HG03039 (cell line): ENCODE measurements around the gene PRPF39.
"Not testable (repeated sequence)": the region's sequence is repeated elsewhere in the genome, so short reads cannot be mapped to it uniquely, and the experiment has no call there.

Experiments used
- ATAC-seq: cut with Tn5 transposase; IDR thresholded peaks from one replicate; pipeline ENCODE4 v1.9.1; 2021; ENCODE audit warnings: mild to moderate bottlenecking, moderate library complexity; ENCODE audit not compliant: unreplicated experiment

Gene PRPF39

GRCh38 chr14:45083976-45084722 is at the start of gene PRPF39:
Gene PRPF39, plus strand, starts transcription at chr14:45084116. Its CDS starts 11,124 bp downstream, at chr14:45095240.
- peak; percentile 90 for ATAC-seq

- ATAC-seq = no peak
These were observed 49.2 kb upstream of the PRPF39 start for GRCh38 chr14:45034730-45035129.

DNA sequence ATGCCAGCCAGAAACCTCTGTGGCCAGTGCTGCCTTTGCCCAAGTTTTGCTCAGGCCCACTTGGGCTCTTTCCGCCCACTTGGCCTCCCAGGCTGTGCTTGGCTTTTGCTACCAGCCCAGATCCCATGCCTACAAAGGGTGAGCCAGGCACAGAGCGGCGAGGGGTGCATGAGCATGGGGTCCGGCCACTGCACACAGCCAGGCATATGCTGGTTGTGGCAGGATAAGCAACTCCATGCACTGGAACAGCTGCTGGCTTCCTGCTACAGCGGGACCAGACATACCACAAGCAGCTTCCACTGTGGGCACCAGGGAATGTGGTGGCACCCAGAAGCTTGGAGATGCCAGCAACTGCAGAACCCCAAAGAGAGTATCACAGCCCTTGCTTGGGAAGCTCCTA is 45.7 kb upstream of the PRPF39 start:
- ATAC-seq = no peak

DNA sequence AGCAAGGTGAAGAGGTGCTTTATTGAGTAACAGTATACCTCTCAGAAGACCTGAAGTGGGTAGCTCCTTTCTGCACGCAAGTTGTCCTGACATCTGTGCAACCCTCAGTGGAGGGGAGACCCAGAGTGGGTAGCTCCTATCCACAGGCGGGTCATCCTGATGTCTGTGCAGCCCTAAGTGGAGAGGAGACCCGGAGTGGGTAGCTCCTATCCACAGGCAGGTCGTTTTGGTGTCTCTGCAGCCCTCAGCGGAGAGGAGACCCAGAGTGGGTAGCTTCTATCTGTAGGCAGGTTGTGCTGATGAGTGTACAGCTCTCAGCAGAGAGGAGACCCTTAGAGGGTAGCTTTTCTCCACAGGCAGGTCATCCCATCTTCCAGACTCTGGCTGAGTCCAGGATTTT is 45.1 kb upstream of the PRPF39 start:
- no peak for ATAC-seq

- ATAC-seq = no peak
These were observed 44.5 kb upstream of the PRPF39 start for GRCh38 chr14:45039390-45039789.

GRCh38 chr14:45041641-45042040 is 42.3 kb upstream of the PRPF39 start:
- ATAC-seq = no peak

GRCh38 chr14:45044638-45045037 is 39.3 kb upstream of the PRPF39 start:
- no peak for ATAC-seq

- no peak for ATAC-seq
These were observed 35.5 kb upstream of the PRPF39 start for GRCh38 chr14:45048385-45048784.

DNA sequence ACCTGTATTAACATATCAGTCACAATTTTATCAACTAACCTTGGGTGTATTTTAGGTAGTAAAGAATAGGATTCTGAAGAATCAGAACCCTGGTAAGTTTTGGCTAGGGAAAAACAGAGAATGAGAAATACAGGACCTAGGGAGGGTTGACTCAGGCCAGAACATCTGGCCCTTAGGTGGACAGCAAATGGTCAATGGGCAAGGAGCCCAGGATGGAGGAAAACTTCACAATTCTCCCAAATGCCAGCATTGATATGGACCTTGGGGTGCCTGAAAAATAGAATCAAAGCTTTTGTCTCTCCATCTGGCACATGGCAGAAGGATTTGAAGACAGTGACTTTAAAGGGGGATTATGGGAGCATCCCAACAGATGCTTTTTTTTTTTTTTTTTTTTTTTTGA is 32.7 kb upstream of the PRPF39 start:
- no peak for ATAC-seq

DNA sequence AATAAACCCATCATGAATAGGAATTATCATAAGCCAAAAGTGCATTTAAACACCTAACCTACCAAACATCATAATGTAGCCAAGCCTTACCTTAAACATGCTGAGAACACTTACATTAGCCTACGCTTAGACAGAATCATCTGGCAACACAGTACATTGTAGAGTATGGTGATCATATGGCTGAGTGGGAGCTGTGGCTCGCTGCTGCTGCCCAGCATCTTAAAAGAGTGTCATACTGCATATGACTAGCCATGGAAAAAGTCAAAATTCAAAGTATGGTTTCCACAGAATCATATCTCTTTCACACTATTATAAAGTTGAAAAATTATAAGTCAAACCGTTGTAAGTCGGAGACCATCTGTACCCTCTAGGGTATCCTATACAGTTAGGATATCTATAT is 32.0 kb upstream of the PRPF39 start:
- no peak for ATAC-seq

GRCh38 chr14:45057349-45057748 is 26.6 kb upstream of the PRPF39 start:
- ATAC-seq = no peak

GRCh38 chr14:45057881-45058364 is 26.0 kb upstream of the PRPF39 start:
- ATAC-seq = no peak

DNA sequence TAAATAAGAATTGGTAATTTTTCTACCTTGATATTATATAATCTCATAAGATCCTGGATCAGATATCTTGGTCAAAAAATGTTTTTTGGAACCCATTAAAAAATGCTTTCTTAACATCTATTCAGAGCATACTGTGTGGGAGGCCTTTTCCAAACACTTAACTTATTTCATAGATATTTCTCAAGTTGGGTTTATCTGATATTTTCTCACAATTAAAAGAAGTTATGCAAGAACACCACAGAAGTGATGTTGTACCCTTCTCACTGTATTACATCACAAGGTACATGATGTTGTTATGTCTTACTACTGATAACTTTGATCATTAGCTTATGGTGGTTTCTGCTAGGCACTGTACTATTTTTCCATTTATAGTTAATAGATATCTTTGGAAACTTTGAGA is 23.4 kb upstream of the PRPF39 start:
- no peak for ATAC-seq

GRCh38 chr14:45065540-45065939 is 18.4 kb upstream of the PRPF39 start:
- no peak for ATAC-seq

- ATAC-seq = no peak
These were observed 18.0 kb upstream of the PRPF39 start for GRCh38 chr14:45065956-45066355.

DNA sequence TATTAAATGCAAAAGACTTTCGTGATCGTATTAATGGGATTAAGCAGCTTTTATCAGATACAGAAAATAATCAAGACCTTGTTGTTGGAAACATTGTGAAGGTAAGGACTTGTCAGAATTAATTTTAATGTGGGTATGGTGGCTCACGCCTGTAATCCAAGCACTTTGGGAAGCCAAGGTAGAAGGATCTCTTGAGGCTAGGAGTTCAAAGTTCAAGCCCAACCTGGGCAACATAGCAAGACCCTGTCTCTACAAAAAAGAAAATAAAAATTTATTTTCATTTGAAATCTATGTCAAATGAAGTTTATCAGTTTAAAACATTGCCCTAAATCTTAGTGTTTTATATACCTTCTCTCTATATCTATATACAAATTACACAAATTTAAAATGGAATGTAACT is 17.2 kb upstream of the PRPF39 start:
- ATAC-seq = no peak

DNA sequence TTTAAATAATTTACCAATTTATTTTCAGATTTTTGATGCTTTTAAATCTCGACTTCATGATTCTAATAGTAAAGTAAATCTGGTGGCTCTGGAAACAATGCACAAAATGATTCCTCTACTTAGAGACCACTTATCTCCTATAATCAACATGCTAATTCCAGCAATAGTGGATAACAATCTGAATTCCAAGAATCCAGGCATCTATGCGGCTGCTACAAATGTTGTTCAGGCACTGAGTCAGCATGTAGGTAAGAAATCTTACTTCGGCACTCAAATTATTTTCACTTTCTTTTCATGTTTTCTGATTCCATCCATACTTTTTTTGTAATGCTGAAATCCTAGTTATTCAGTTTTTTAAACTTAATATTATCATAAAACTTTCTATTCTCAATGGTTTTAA is 15.5 kb upstream of the PRPF39 start:
- no peak for ATAC-seq

- no peak for ATAC-seq
These were observed 13.7 kb upstream of the PRPF39 start for GRCh38 chr14:45070215-45070614.

- ATAC-seq = no peak
These were observed 11.8 kb upstream of the PRPF39 start for GRCh38 chr14:45072126-45072525.

DNA sequence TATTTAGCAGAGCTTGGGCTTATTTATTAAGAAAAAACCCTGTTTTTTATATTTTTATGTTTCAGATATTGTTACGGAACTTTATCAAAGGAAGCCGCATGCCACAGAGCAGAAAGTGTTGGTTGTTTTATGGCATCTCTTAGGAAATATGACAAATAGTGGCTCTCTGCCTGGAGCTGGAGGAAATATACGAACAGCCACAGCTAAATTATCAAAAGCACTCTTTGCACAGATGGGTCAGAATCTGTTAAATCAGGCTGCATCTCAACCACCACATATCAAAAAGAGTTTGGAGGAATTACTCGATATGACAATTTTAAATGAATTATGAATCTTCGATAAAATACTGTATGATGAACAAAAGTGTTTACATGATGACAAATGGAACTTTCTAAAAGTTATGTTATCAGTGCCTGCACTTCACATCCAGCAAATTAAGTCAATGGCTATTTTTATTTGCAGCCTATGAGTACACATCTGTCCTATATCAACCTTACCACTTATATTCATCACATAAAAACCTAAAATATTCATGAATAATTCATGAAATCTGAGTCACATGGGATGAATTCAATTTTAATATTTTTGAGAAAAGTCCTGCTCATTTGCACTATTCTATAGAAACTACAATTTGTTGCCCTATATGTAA is 10.6 kb upstream of the PRPF39 start:
- no peak for ATAC-seq

DNA sequence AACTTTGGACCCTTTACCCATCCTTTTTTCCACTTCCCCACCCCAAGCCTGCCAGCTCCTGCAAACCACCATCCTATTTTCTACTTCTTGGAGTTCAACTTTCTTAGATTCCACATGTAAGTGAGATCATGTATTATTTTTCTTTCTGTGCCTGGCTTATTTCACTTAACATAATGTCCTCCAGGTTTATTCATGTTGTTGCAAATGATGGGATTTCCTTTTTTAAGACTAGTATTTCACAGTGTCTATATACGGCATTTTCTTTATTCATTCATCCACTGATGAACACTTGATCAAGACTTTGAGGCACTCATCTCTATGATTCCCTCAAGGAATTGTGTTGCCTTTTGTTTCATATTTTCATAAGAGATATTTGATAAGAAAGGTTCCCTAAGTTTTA is 5.6 kb upstream of the PRPF39 start:
- no peak for ATAC-seq

DNA sequence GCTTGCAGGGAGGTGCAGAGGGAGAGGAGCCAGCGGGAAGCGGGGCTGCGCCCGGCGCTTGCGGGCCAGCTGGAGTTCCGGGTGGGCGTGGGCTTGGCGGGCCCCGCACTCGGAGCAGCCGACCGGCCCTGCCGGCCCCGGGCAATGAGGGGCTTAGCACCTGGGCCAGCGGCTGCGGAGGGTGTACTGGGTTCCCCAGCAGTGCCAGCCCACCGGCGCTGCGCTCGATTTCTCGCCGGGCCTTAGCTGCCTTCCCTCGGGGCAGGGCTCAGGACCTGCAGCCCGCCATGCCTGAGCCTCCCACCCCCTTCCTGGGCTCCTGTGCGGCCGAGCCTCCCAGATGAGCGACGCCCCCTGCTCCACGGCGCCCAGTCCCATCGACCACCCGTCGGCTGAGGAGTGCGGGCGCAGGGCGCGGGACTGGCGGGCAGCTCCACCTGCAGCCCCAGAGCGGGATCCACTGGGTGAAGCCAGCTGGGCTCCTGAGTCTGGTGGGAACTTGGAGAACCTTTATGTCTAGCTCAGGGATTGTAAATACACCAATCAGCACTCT is 3.4 kb upstream of the PRPF39 start:
- not testable (repeated sequence) for ATAC-seq
